Trophoblast cell (in vitro differentiated cells and primary cell): Measurements from ENCODE around the gene RNF224. TPM values are rescaled to one million over a fixed set of nuclear protein-coding genes. Genes with fewer than 3 reads are reported as not detected.

Source experiments
- DNase-seq, 2 donors: peaks; one replicate each; pipeline ENCODE4 v3.0.0-alpha.2; 2016
- H2AFZ ChIP-seq: 2 replicates; pipeline ENCODE4 v1.6.1; 2013; ENCODE audit warnings: low read length, moderate library complexity, mild to moderate bottlenecking; ENCODE audit not compliant: insufficient read depth, poor library complexity
- H2AK5ac ChIP-seq: 2 replicates; pipeline ENCODE4 v1.6.1; 2013; ENCODE audit warnings: mild to moderate bottlenecking, low read length
- H2BK120ac ChIP-seq: 2 replicates; pipeline ENCODE4 v1.6.1; 2013; ENCODE audit warnings: low read length, mild to moderate bottlenecking, moderate library complexity; ENCODE audit not compliant: insufficient read depth, poor library complexity
- H2BK12ac ChIP-seq: 2 replicates; pipeline ENCODE4 v1.6.1; 2013; ENCODE audit warnings: mild to moderate bottlenecking, low read length, moderate library complexity
- H2BK5ac ChIP-seq: 2 replicates; pipeline ENCODE4 v1.6.1; 2013; ENCODE audit warnings: low read length, low read depth, moderate library complexity, mild to moderate bottlenecking; ENCODE audit not compliant: poor library complexity
- H3K14ac ChIP-seq: 2 replicates; pipeline ENCODE4 v1.6.1; 2013; ENCODE audit warnings: mild to moderate bottlenecking, low read length
- H3K18ac ChIP-seq: 2 replicates; pipeline ENCODE4 v1.6.1; 2013; ENCODE audit warnings: mild to moderate bottlenecking, low read length
- H3K23ac ChIP-seq: 2 replicates; pipeline ENCODE4 v1.6.1; 2013; ENCODE audit warnings: low read length
- H3K27ac ChIP-seq: 2 replicates; pipeline ENCODE4 v1.5.1; 2013; ENCODE audit warnings: low read depth, mild to moderate bottlenecking, inconsistent platforms, low read length, moderate library complexity
- H3K27me3 ChIP-seq: 2 replicates; pipeline ENCODE4 v1.6.1; 2013; ENCODE audit warnings: inconsistent platforms, mild to moderate bottlenecking, low read length, moderate library complexity; ENCODE audit not compliant: insufficient read depth
- H3K36me3 ChIP-seq, 2 experiments: 1 replicate in 1 of 2; 2 replicates in 1 of 2; pipeline ENCODE4 v1.6.1; 2013; ENCODE audit warnings: low read length in 2 of 2, mild to moderate bottlenecking in 2 of 2, moderate library complexity in 1 of 2; ENCODE audit not compliant: insufficient read depth in 2 of 2, control insufficient read depth in 1 of 2
- H3K4ac ChIP-seq: 2 replicates; pipeline ENCODE4 v1.6.1; 2013; ENCODE audit warnings: low read depth, mild to moderate bottlenecking, low read length, moderate library complexity
- H3K4me1 ChIP-seq, 2 experiments: 1 replicate in 1 of 2; 2 replicates in 1 of 2; pipeline ENCODE4 v1.6.1; 2013; ENCODE audit warnings: low read length in 2 of 2, mild to moderate bottlenecking in 2 of 2, moderate library complexity in 1 of 2; ENCODE audit not compliant: insufficient read depth in 2 of 2, control insufficient read depth in 1 of 2
- H3K4me2 ChIP-seq: 2 replicates; pipeline ENCODE4 v1.6.1; 2013; ENCODE audit warnings: inconsistent platforms, mild to moderate bottlenecking, low read length, moderate library complexity
- H3K4me3 ChIP-seq: 2 replicates; pipeline ENCODE4 v1.5.1; 2013; ENCODE audit warnings: mild to moderate bottlenecking, low read depth, low read length, inconsistent platforms
- H3K79me1 ChIP-seq: one replicate; pipeline ENCODE4 v1.6.1; 2013; ENCODE audit warnings: low read length
- H3K79me2 ChIP-seq: 2 replicates; pipeline ENCODE4 v1.6.1; 2013; ENCODE audit warnings: low read length, mild to moderate bottlenecking; ENCODE audit not compliant: control insufficient read depth, insufficient read depth, poor library complexity
- H3K9ac ChIP-seq: 2 replicates; pipeline ENCODE4 v1.6.1; 2013; ENCODE audit warnings: mild to moderate bottlenecking, low read length
- H3K9me3 ChIP-seq: 2 replicates; pipeline ENCODE4 v1.6.1; 2013; ENCODE audit warnings: low read depth, mild to moderate bottlenecking, control low read depth, inconsistent platforms, low read length; ENCODE audit not compliant: insufficient read depth
- H4K12ac ChIP-seq: 2 replicates; pipeline ENCODE4 v1.6.1; 2013; ENCODE audit warnings: low read depth, mild to moderate bottlenecking, low read length, moderate library complexity
- H4K8ac ChIP-seq: 2 replicates; pipeline ENCODE4 v1.6.1; 2013; ENCODE audit warnings: low read depth, mild to moderate bottlenecking, low read length, moderate library complexity
- H4K91ac ChIP-seq: one replicate; pipeline ENCODE4 v1.6.1; 2013; ENCODE audit warnings: low read depth, mild to moderate bottlenecking, low read length, moderate library complexity
- WGBS: extraction: QIAGEN DNeasy Blood & Tissue Kit; methylation state at CpG from one replicate; pipeline ENCODE4 v1.1.7; 2013; ENCODE audit warnings: missing lambda C conversion rate; ENCODE audit not compliant: insufficient read length, insufficient coverage; ENCODE audit errors: extremely low coverage; 5-methylcytosine and 5-hydroxymethylcytosine counted together
- polyA plus RNA-seq: library from polyadenylated mRNA; stranded (reverse); fragments of 200-250 nt; gene quantifications from 2 replicates; pipeline ENCODE4 v1.2.3, GENCODE V29; 2013

The RNF224 gene
- polyA plus RNA-seq = 0.06 TPM in 1 of 2 replicates, not detected in the other

DNA sequence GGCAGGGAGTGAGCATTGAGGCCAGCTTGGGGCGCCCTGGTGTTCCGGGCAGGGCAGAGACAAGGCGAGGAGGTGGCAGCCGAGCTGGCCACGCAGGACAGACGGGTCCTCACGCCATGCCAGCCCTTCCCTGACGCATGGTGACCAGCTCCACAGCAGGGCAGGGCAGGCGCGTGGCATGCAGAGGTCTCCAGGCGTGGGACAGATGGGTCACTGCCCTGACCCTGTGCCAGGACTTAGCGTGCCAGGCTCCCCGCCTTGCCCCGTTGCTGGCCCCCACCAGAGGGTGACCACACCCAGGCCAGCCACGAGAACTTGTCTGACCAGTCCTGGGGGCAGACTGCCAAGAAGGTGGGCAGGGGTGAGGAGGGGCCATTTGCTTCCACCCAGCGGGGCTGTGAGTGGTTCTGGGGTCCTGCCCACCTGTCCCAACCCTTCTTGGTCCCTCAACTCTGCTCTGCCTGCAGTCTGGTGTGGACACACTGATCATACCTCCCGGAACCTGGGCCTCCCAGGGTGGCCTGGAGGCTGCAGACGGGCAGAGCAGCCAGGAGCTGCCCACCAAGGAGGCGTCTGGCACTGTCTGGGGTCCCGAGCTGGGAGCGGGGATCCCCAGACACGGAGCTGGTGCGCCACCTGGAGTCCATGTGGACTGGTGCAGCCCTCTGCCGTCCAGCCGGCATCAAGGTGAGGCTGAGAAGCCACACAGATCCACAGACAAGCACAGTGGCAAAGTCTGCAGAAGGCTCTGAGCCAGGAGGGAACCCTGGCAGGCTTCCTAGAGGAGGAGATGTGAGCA, at the start of gene RNF224:
Gene RNF224, plus strand, starts transcription at position 449 of the 799 bp plus-strand sequence. CDS start 834 bp downstream, outside the sequence.
- Histone ChIP-seq H3K9me3 (peaks cover 3% of the 10 kb centered on the region), H3K27ac (no peak within 1 kb of the TSS), H3K36me3 (no peaks in the 10 kb centered on the region), H3K9ac (peak within 1 kb of the TSS; percentile 28), H4K8ac (no peak within 1 kb of the TSS), H2BK120ac (no peak within 1 kb of the TSS), H3K27me3 (no peaks in the 10 kb centered on the region), H3K4me1 (peaks cover 18 to 27% of the 10 kb centered on the region in 2 experiments), H4K12ac (no peak within 1 kb of the TSS), H2BK5ac (no peak within 1 kb of the TSS), H3K23ac (no peak within 1 kb of the TSS), H3K4me3 (no peak within 1 kb of the TSS), H3K14ac (no peak within 1 kb of the TSS), H3K79me1 (peaks cover 6% of the 10 kb centered on the region), H2BK12ac (no peak within 1 kb of the TSS), H2AFZ (no peak within 1 kb of the TSS), H2AK5ac (peak within 1 kb of the TSS; percentile 44), H3K4me2 (no peak within 1 kb of the TSS), H3K4ac (no peak within 1 kb of the TSS), H4K91ac (no peak within 1 kb of the TSS), H3K79me2 (peaks cover 2% of the 10 kb centered on the region), H3K18ac (no peak within 1 kb of the TSS)
- peak; percentile 77 to 87 for DNase-seq
- no CpG with 5 or more reads among the region's 25 CpGs for WGBS

- Histone ChIP-seq H3K79me2 (no peaks in the 10 kb centered on the region), H3K18ac (no peak overlapping the region), H2BK12ac (no peak overlapping the region), H3K14ac (no peak overlapping the region), H3K4me3 (peak overlapping the region; percentile 45), H3K23ac (no peak overlapping the region), H2BK5ac (no peak overlapping the region), H3K36me3 (peaks cover 42 to 50% of the 10 kb centered on the region in 2 experiments), H3K27ac (no peak overlapping the region), H3K4ac (no peak overlapping the region), H3K79me1 (no peaks in the 10 kb centered on the region), H4K8ac (no peak overlapping the region), H3K4me1 (peaks cover 0 to 3% of the 10 kb centered on the region in 2 experiments), H4K91ac (no peak overlapping the region), H3K9ac (no peak overlapping the region), H4K12ac (peak overlapping the region; percentile 7), H2BK120ac (no peak overlapping the region), H3K4me2 (no peak overlapping the region), H2AFZ (no peak overlapping the region), H2AK5ac (no peak overlapping the region), H3K27me3 (no peaks in the 10 kb centered on the region), H3K9me3 (peaks cover 3% of the 10 kb centered on the region)
- no peak for DNase-seq
- WGBS = no CpG with 5 or more reads among the region's 23 CpGs
Observed at GRCh38 chr9:137178201-137178938, 48.9 kb upstream of the RNF224 start.

DNA sequence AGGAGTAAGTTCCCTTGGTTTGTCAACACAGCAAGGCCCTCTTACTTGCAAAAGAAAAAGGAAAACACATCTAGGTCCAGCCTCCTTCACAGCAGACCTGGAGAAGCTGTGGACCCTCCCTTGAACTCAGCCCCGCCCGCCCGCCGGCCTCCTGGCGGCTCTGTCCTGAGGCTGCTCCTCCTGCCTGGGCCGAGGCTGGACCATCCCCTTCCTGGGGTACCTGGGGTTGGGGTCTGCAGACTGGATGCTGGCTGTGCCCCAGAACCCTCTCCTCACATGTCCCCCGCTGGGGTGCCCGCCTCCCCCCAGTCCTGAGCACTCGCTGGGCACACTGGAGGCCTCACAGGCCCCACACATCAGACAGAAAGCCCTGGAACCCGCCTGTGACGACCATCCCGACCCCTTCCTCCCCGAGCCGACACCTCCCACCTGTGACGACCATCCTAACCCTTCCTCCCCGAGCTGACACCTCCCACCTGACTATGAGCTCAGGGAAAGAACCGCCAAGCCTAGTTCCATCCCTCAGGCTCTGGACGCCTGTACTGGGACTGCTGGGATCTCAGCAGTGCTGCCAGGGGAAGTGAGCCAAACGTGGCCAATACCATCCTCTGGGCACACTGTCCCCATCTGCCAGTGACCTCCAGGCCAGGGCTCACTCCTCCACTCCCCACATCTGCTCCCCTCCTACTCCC, 48.2 kb upstream of the RNF224 start:
- H3K79me2 ChIP-seq = no peaks in the 10 kb centered on the region
- H3K4me1 ChIP-seq = peaks cover 0 to 3% of the 10 kb centered on the region in 2 experiments
- no peaks in the 10 kb centered on the region for H3K79me1 ChIP-seq
- H2AK5ac ChIP-seq = no peak overlapping the region
- H4K12ac ChIP-seq = no peak overlapping the region
- no peak overlapping the region for H2BK120ac ChIP-seq
- H3K36me3 ChIP-seq = peaks cover 50 to 57% of the 10 kb centered on the region in 2 experiments
- no peak overlapping the region for H3K23ac ChIP-seq
- no peak overlapping the region for H3K14ac ChIP-seq
- no peak overlapping the region for H3K18ac ChIP-seq
- H3K4me3 ChIP-seq = no peak overlapping the region
- no peaks in the 10 kb centered on the region for H3K27me3 ChIP-seq
- H4K91ac ChIP-seq = no peak overlapping the region
- H2AFZ ChIP-seq = no peak overlapping the region
- no peak overlapping the region for H3K9ac ChIP-seq
- no CpG with 5 or more reads among the region's 19 CpGs for WGBS
- peaks cover 3% of the 10 kb centered on the region for H3K9me3 ChIP-seq
- no peak overlapping the region for H2BK12ac ChIP-seq
- H3K27ac ChIP-seq = no peak overlapping the region
- no peak overlapping the region for H3K4ac ChIP-seq
- no peak overlapping the region for H2BK5ac ChIP-seq
- no peak overlapping the region for H3K4me2 ChIP-seq
- no peak for DNase-seq
- H4K8ac ChIP-seq = no peak overlapping the region

- H4K8ac ChIP-seq = no peak overlapping the region
- no peak overlapping the region for H3K4me2 ChIP-seq
- H3K4me1 ChIP-seq = peaks cover 0 to 3% of the 10 kb centered on the region in 2 experiments
- H3K23ac ChIP-seq = no peak overlapping the region
- peaks cover 56 to 64% of the 10 kb centered on the region in 2 experiments for H3K36me3 ChIP-seq
- H2BK5ac ChIP-seq = no peak overlapping the region
- no peak overlapping the region for H2AFZ ChIP-seq
- no peak overlapping the region for H2BK120ac ChIP-seq
- no peaks in the 10 kb centered on the region for H3K27me3 ChIP-seq
- no peak overlapping the region for H3K14ac ChIP-seq
- WGBS = no CpG with 5 or more reads among the region's 17 CpGs
- H3K79me1 ChIP-seq = no peaks in the 10 kb centered on the region
- H3K4ac ChIP-seq = no peak overlapping the region
- no peak overlapping the region for H4K91ac ChIP-seq
- H3K79me2 ChIP-seq = no peaks in the 10 kb centered on the region
- DNase-seq = no peak
- no peak overlapping the region for H2BK12ac ChIP-seq
- peaks cover 3% of the 10 kb centered on the region for H3K9me3 ChIP-seq
- no peak overlapping the region for H2AK5ac ChIP-seq
- no peak overlapping the region for H3K4me3 ChIP-seq
- H4K12ac ChIP-seq = no peak overlapping the region
- no peak overlapping the region for H3K18ac ChIP-seq
- no peak overlapping the region for H3K27ac ChIP-seq
- H3K9ac ChIP-seq = no peak overlapping the region
Observed at GRCh38 chr9:137179761-137180160, 47.5 kb upstream of the RNF224 start.
